Uterus (tissue), 2 donors: ENCODE measurements around the gene BAD.

ENCODE experiments used
- CTCF ChIP-seq, 4 experiments: fragments of 200-600 bp in 2 of 4; fragments of 450-650 bp in 2 of 4; sonication (generic) in 2 of 4; IDR thresholded peaks; one replicate each; pipeline ENCODE4 v1.5.1; 2016 to 2019; ENCODE audit warnings: antibody characterized with exemption in 4 of 4, mild to moderate bottlenecking in 2 of 4, moderate library complexity in 1 of 4
- POLR2A ChIP-seq, 2 donors: fragments of 450-650 bp; IDR thresholded peaks; one replicate each; pipeline ENCODE4 v1.6.1; 2016; ENCODE audit warnings: antibody characterized with exemption in 2 of 2, mild to moderate bottlenecking in 1 of 2, moderate library complexity in 1 of 2

- no peak for TF ChIP-seq POLR2A (IDR thresholded peaks at IDR 0.05)
- no peak for TF ChIP-seq CTCF (IDR thresholded peaks at IDR 0.05)
Observed at GRCh38 chr11:64222651-64223000, 61.8 kb downstream of the BAD start.
